Choroid plexus epithelial cell (primary cell): ENCODE results near the gene ETV1.

Experiments
- DNase-seq: peaks from one replicate; pipeline ENCODE4 v3.0.0-alpha.2; 2010; ENCODE audit warnings: low read depth
- H3K4me3 ChIP-seq: 2 replicates; pipeline ENCODE4 v1.5.1; 2011; ENCODE audit warnings: low read depth, mild to moderate bottlenecking, control low read depth, low read length, moderate library complexity
- CTCF ChIP-seq: conservative IDR thresholded peaks from 2 replicates; pipeline ENCODE4 v1.5.1; 2011; ENCODE audit warnings: low read depth, mild to moderate bottlenecking, control low read depth, inconsistent platforms, low read length, moderate library complexity

The ETV1 gene

GRCh38 chr7:13912715-13913278, 76.7 kb downstream of the ETV1 start:
- no peak for TF ChIP-seq CTCF
- no peak overlapping the region for H3K4me3 ChIP-seq
- no peak for DNase-seq

- no peak for TF ChIP-seq CTCF
- no peak for DNase-seq
- H3K4me3 ChIP-seq, result no peak overlapping the region
These were observed 77.6 kb downstream of the ETV1 start for GRCh38 chr7:13911909-13912308.

GRCh38 chr7:13910805-13911551, 78.5 kb downstream of the ETV1 start:
- no peak for DNase-seq
- H3K4me3 ChIP-seq, result no peak overlapping the region
- TF ChIP-seq CTCF, result no peak

GRCh38 chr7:13908667-13909397, 80.6 kb downstream of the ETV1 start:
- TF ChIP-seq CTCF, result no peak
- peak; percentile 66 for DNase-seq
- no peak overlapping the region for H3K4me3 ChIP-seq

GRCh38 chr7:13907831-13908230, 81.6 kb downstream of the ETV1 start:
- no peak for TF ChIP-seq CTCF
- no peak overlapping the region for H3K4me3 ChIP-seq
- DNase-seq, result no peak

- peak; percentile 69 for DNase-seq
- no peak overlapping the region for H3K4me3 ChIP-seq
- no peak for TF ChIP-seq CTCF
These were observed 84.8 kb downstream of the ETV1 start for GRCh38 chr7:13904689-13905088.
